ENCODE measurements around the gene EFCAB6. TPM values are rescaled to one million over a fixed set of nuclear protein-coding genes. Genes with fewer than 3 reads are reported as not detected.
A peak's percentile ranks its signal among the peaks of the same experiment; 100 is the strongest.

The EFCAB6 gene
- total and polyA plus RNA-seq, 2 of the 13 experiments (the other 11 are each of a cell fraction or from before 2014, with no cell fraction given): not detected

- H3K27me3 ChIP-seq (ENCODE audit: control insufficient read depth in 1 of 2, insufficient read depth in 2 of 2, low read length in 2 of 2): peaks cover 1 to 53% of the 10 kb centered on the region in 2 experiments; a peak in 4 of 5 replicates
- no peak overlapping the region for H3K4me2 ChIP-seq (ENCODE audit: low read depth, low read length)
- ChIA-PET CTCF (ENCODE audit: low intra/inter-chr PET ratio, low total read pairs) (no interaction called here), POLR2A (no interaction called here)
- no peak for FAIRE-seq
- no peak overlapping the region for H3K9ac ChIP-seq (ENCODE audit: insufficient read depth, low read depth, low read length)
- intact Hi-C loops (cut with micrococcal nuclease; ENCODE audit: unreplicated experiment): no loop called here
- no peak for DNase-seq (ENCODE audit: low spot score)
- ATAC-seq: peak; percentile 37
- in situ Hi-C loops (cut with HindIII; ENCODE audit: extremely low pct_ligation_motif_present, low pct_unique_long_range_greater_than_20kb): no loop called here
- no TSS peak for BruUV-seq (replicated peaks)
- 37% methylated on average over 17 of the region's 17 CpGs for WGBS (ENCODE audit: low lambda C conversion rate)
- H3K4me3 ChIP-seq (replicated peaks in 1 of 3; ENCODE audit: insufficient read depth in 1 of 3, low read depth in 2 of 3, low read length in 3 of 3): no peak overlapping the region
- no peaks in the 10 kb centered on the region for H4K20me1 ChIP-seq (ENCODE audit: insufficient read depth, low read length)
- H3K4me1 ChIP-seq (ENCODE audit: insufficient read depth, low read length): peaks cover 12% of the 10 kb centered on the region
- no peaks in the 10 kb centered on the region for H3K36me3 ChIP-seq (replicated peaks in 1 of 2; ENCODE audit: control insufficient read depth in 1 of 2, insufficient read depth in 2 of 2, low read length in 2 of 2)
- H3K27ac ChIP-seq (ENCODE audit: extremely low read length, insufficient read depth, low read length): no peak overlapping the region
- no peaks in the 10 kb centered on the region for H3K9me3 ChIP-seq (ENCODE audit: low read length)
- H2AFZ ChIP-seq (ENCODE audit: low read length): no peak overlapping the region
- no peaks in the 10 kb centered on the region for H3K79me2 ChIP-seq (ENCODE audit: insufficient read depth, low read length)
- TF ChIP-seq TCF7L2 (IDR thresholded peaks at IDR 0.05; ENCODE audit: low read depth, low read length): no peak
- no peak for TF ChIP-seq KDM6A (CRISPR knock-in tag; IDR thresholded peaks at IDR 0.05; ENCODE audit: low read depth)
- no peak for TF ChIP-seq POGK (CRISPR knock-in tag; conservative IDR thresholded peaks at IDR 0.05)
- no peak for TF ChIP-seq MAX (IDR thresholded peaks at IDR 0.05)
- TF ChIP-seq ZNF687 (CRISPR knock-in tag; IDR thresholded peaks at IDR 0.05): no peak
- TF ChIP-seq FOXP4 (CRISPR knock-in tag; IDR thresholded peaks at IDR 0.05): no peak
- no peak for TF ChIP-seq TBX2 (CRISPR knock-in tag; IDR thresholded peaks at IDR 0.05; ENCODE audit: borderline replicate concordance)
- TF ChIP-seq RELA (CRISPR knock-in tag; IDR thresholded peaks at IDR 0.05): no peak
- no peak for TF ChIP-seq FOXC1 (CRISPR knock-in tag; IDR thresholded peaks at IDR 0.05; ENCODE audit: borderline replicate concordance)
- TF ChIP-seq EZH2 (conservative IDR thresholded peaks at IDR 0.05; ENCODE audit: low read depth, low read length): no peak
- no peak for TF ChIP-seq ZNF513 (CRISPR knock-in tag; conservative IDR thresholded peaks at IDR 0.05)
- TF ChIP-seq TFDP1 (CRISPR knock-in tag; IDR thresholded peaks at IDR 0.05; ENCODE audit: borderline replicate concordance): no peak
Measured at GRCh38 chr22:43823911-43824665, 12.0 kb upstream of the EFCAB6 start.

Data from HepG2 (cell line).